GM08714 (cell line): Measurements from ENCODE around the gene MAGEL2.

ENCODE experiments used
- H3K4me3 ChIP-seq: fragments of 200-500 bp; sonication (Bioruptor generic); 2 replicates; pipeline ENCODE4 v1.5.1; 2014; ENCODE audit warnings: mild to moderate bottlenecking, low read length, inconsistent platforms
- ZNF274 ChIP-seq: IDR thresholded peaks from 2 replicates; pipeline ENCODE4 v1.6.1; 2012; ENCODE audit warnings: mild to moderate bottlenecking, low read depth, low read length

Gene MAGEL2

GRCh38 chr15:23647421-23648370 is at the start of gene MAGEL2:
TSS of gene MAGEL2 (minus strand) at chr15:23647867. CDS start at chr15:23647742, 125 bp downstream.
- no peak for TF ChIP-seq ZNF274
- no peak within 1 kb of the TSS for H3K4me3 ChIP-seq

GRCh38 chr15:23695282-23695681 is 47.6 kb upstream of the MAGEL2 start:
- no peak for TF ChIP-seq ZNF274
- H3K4me3 ChIP-seq: no peak overlapping the region

GRCh38 chr15:23694592-23694991 is 46.9 kb upstream of the MAGEL2 start:
- TF ChIP-seq ZNF274: no peak
- H3K4me3 ChIP-seq: no peak overlapping the region

- H3K4me3 ChIP-seq: no peak overlapping the region
- no peak for TF ChIP-seq ZNF274
These were observed 42.8 kb upstream of the MAGEL2 start for GRCh38 chr15:23690450-23690852.

- no peak overlapping the region for H3K4me3 ChIP-seq
- no peak for TF ChIP-seq ZNF274
These were observed 42.3 kb upstream of the MAGEL2 start for GRCh38 chr15:23690015-23690414.

GRCh38 chr15:23687143-23687470 is 39.4 kb upstream of the MAGEL2 start, which contains the start of gene NDN:
TSS of gene NDN (minus strand) at chr15:23687305. CDS start at chr15:23687217, 88 bp downstream.
- H3K4me3 ChIP-seq: no peak within 1 kb of the TSS
- TF ChIP-seq ZNF274: no peak

GRCh38 chr15:23686466-23687142 is 38.9 kb upstream of the MAGEL2 start:
- TF ChIP-seq ZNF274: no peak
- no peak overlapping the region for H3K4me3 ChIP-seq

- H3K4me3 ChIP-seq: no peak overlapping the region
- TF ChIP-seq ZNF274: no peak
These were observed 23.8 kb upstream of the MAGEL2 start for GRCh38 chr15:23671481-23671880.

- H3K4me3 ChIP-seq: no peak overlapping the region
- TF ChIP-seq ZNF274: no peak
These were observed 23.3 kb upstream of the MAGEL2 start for GRCh38 chr15:23670970-23671369.

GRCh38 chr15:23663232-23663631 is 15.6 kb upstream of the MAGEL2 start:
- no peak for TF ChIP-seq ZNF274

GRCh38 chr15:23648920-23649515 is 1.4 kb upstream of the MAGEL2 start:
- no peak for TF ChIP-seq ZNF274
- no peak overlapping the region for H3K4me3 ChIP-seq

More at GRCh38 chr15:23663232-23663631, 15.6 kb upstream of the MAGEL2 start:
- no peak overlapping the region for H3K4me3 ChIP-seq

GRCh38 chr15:23647001-23647295 is 719 bp downstream of the MAGEL2 start:
- TF ChIP-seq ZNF274: no peak
- H3K4me3 ChIP-seq: no peak overlapping the region

- TF ChIP-seq ZNF274: no peak
- H3K4me3 ChIP-seq: no peak overlapping the region
These were observed 1.3 kb downstream of the MAGEL2 start for GRCh38 chr15:23646165-23647000.
